GM04503 (cell line): Measurements from ENCODE around the gene TPO.
"Not testable (repeated sequence)": the region's sequence is repeated elsewhere in the genome, so short reads cannot be mapped to it uniquely, and the experiment has no call there.

Experiments used
- DNase-seq: peaks from one replicate; pipeline ENCODE4 v3.0.0-alpha.2; 2012; ENCODE audit warnings: low read depth

The TPO gene

GRCh38 chr2:1503471-1504310, 90.4 kb downstream of the TPO start:
- DNase-seq, result no peak

GRCh38 chr2:1504311-1504750, 91.1 kb downstream of the TPO start:
- no peak for DNase-seq

GRCh38 chr2:1505031-1505441, 91.8 kb downstream of the TPO start:
- DNase-seq, result no peak

GRCh38 chr2:1509271-1510065, 96.2 kb downstream of the TPO start:
- no peak for DNase-seq

GRCh38 chr2:1510176-1510575, 96.9 kb downstream of the TPO start:
- no peak for DNase-seq

- no peak for DNase-seq
These were observed 98.2 kb downstream of the TPO start for GRCh38 chr2:1511455-1511854.

- no peak for DNase-seq
These were observed 99.3 kb downstream of the TPO start for GRCh38 chr2:1512321-1513289.

- DNase-seq, result no peak
These were observed 101.3 kb downstream of the TPO start for GRCh38 chr2:1514391-1515072.

- no peak for DNase-seq
These were observed 101.8 kb downstream of the TPO start for GRCh38 chr2:1515073-1515430.

- no peak for DNase-seq
These were observed 102.9 kb downstream of the TPO start for GRCh38 chr2:1515986-1516797.

GRCh38 chr2:1516798-1517060, 103.5 kb downstream of the TPO start:
- no peak for DNase-seq

GRCh38 chr2:1517291-1517690, 104.0 kb downstream of the TPO start:
- not testable (repeated sequence) for DNase-seq

- no peak for DNase-seq
These were observed 104.5 kb downstream of the TPO start for GRCh38 chr2:1517786-1518185.

- no peak for DNase-seq
These were observed 105.1 kb downstream of the TPO start for GRCh38 chr2:1518331-1518803.

- DNase-seq, result no peak
These were observed 105.7 kb downstream of the TPO start for GRCh38 chr2:1518867-1519530.

GRCh38 chr2:1521191-1521877, 108.1 kb downstream of the TPO start:
- no peak for DNase-seq

GRCh38 chr2:1521878-1522830, 108.9 kb downstream of the TPO start:
- DNase-seq, result no peak
